Brain microvascular endothelial cell (primary cell): Measurements from ENCODE around the gene PSMA7.

Experiments
- DNase-seq: peaks from one replicate; pipeline ENCODE4 v3.0.0-alpha.2; 2020
- H3K27ac ChIP-seq: fragments of 250-450 bp; sonication (Bioruptor Pico); 2 replicates; pipeline ENCODE4 v1.5.1; 2020; ENCODE audit warnings: mild to moderate bottlenecking, moderate library complexity
- H3K27me3 ChIP-seq: fragments of 250-450 bp; sonication (Bioruptor Pico); replicated peaks from 2 replicates; pipeline ENCODE4 v1.5.1; 2020; ENCODE audit warnings: mild to moderate bottlenecking
- H3K36me3 ChIP-seq: fragments of 250-450 bp; sonication (Bioruptor Pico); replicated peaks from 2 replicates; pipeline ENCODE4 v1.5.1; 2020; ENCODE audit warnings: mild to moderate bottlenecking
- H3K4me3 ChIP-seq: 2 replicates; pipeline ENCODE4 v1.5.1; 2011; ENCODE audit warnings: low read depth, mild to moderate bottlenecking, control low read depth, low read length, moderate library complexity
- in situ Hi-C: cut with HindIII; loops from 2 replicates; pipeline ENCODE4 v1.10.0; 2017; ENCODE audit warnings: low sequenced_read_pairs, low pct_ligation_motif_present
- TF ChIP-seq, protein P1 (sequence below): IDR thresholded peaks from 2 replicates; pipeline ENCODE4 v1.5.1; 2011; ENCODE audit warnings: low read depth, mild to moderate bottlenecking, moderate library complexity, low read length, control low read depth, inconsistent platforms; ENCODE audit errors: missing control alignments

Gene PSMA7

DNA sequence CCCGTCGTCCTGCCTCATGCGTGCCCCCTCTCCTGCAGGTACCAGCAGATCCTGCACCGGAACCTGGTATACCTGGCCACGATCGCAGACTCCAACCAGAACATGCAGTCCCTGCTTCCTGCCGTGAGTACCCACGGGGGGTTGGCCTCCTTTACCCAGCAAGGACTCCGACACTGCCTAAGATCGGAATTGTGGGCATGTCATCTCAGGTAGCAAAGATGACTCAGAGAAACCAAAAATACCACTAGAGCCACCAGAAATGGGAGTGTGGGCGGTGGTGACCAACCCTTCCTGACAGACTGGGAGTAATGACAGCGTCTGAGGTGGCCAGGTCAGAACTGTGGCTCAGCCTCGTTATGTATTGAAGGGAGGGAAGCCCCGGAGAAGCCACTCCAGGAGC is 16.6 kb upstream of the PSMA7 start:
- peaks cover 20% of the 10 kb centered on the region for H3K36me3 ChIP-seq
- H3K27me3 ChIP-seq: no peaks in the 10 kb centered on the region
- in situ Hi-C loops: no loop called here
- no peak for DNase-seq
- TF ChIP-seq, protein P1, sequence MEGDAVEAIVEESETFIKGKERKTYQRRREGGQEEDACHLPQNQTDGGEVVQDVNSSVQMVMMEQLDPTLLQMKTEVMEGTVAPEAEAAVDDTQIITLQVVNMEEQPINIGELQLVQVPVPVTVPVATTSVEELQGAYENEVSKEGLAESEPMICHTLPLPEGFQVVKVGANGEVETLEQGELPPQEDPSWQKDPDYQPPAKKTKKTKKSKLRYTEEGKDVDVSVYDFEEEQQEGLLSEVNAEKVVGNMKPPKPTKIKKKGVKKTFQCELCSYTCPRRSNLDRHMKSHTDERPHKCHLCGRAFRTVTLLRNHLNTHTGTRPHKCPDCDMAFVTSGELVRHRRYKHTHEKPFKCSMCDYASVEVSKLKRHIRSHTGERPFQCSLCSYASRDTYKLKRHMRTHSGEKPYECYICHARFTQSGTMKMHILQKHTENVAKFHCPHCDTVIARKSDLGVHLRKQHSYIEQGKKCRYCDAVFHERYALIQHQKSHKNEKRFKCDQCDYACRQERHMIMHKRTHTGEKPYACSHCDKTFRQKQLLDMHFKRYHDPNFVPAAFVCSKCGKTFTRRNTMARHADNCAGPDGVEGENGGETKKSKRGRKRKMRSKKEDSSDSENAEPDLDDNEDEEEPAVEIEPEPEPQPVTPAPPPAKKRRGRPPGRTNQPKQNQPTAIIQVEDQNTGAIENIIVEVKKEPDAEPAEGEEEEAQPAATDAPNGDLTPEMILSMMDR: no peak
- no peak overlapping the region for H3K27ac ChIP-seq
- H3K4me3 ChIP-seq: no peak overlapping the region

DNA sequence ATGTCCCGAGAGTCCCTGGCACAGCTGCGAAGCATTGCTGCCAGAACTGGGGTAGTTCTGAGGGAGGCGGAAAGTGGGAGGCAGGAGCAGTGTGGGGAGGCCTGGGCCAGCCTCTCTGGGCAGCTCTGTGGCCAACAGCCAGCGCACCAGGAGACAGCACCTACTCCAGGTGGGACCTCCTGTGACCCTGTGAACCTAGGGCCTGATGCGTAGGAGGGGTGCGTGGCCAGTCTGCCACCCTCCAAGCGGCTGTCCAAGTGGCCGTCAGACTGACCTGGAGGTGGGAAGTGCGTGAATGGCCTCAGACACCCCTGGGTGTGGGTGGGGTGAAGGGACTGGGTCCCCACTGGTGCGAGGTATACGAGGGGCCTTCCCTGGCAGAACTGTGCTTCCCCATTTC is 15.9 kb upstream of the PSMA7 start:
- no peak overlapping the region for H3K4me3 ChIP-seq
- in situ Hi-C loops: no loop called here
- no peak for DNase-seq
- no peak overlapping the region for H3K27ac ChIP-seq
- H3K36me3 ChIP-seq: peaks cover 12% of the 10 kb centered on the region
- TF ChIP-seq, protein P1: no peak
- H3K27me3 ChIP-seq: no peaks in the 10 kb centered on the region

DNA sequence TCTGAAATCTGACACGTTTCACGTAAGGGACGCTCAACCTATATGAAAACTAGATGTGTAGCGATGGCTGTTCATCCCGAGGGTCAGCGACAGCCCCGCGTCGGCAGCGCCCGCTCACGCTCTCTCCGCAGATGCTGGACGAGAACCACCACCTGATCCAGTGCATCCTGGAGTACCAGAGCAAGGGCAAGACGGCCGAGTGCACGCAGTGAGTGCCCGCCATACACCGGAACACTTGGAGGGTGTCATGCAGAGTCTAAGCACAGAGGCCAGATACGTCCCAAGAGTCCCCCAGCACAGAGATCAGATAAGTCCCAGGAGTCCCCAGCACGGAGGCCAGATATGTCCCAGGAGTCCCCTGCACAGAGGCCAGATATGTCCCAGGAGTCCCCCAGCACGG is 15.3 kb upstream of the PSMA7 start:
- Histone ChIP-seq H3K27me3 (no peaks in the 10 kb centered on the region), H3K4me3 (no peak overlapping the region), H3K27ac (no peak overlapping the region), H3K36me3 (peaks cover 8% of the 10 kb centered on the region)
- no peak for DNase-seq
- TF ChIP-seq, protein P1: no peak
- in situ Hi-C loops: no loop called here

DNA sequence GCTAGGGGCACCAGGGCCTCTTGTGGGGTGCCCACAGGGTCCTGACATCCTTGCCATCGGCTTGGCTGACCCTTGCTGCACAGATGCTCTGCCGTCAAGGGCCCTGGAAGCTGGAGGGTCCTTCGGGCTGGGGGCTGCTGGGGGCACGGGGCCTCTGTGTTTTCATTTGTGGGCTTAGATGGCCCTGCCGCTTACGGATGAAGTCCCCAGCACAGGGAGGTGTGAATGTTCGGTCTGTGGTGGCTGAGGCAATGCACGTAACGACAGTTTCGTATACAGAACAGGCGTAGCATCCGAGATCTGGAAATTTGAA is 14.8 kb upstream of the PSMA7 start:
- no peak for DNase-seq
- in situ Hi-C loops: no loop called here
- Histone ChIP-seq H3K36me3 (peaks cover 7% of the 10 kb centered on the region), H3K27ac (no peak overlapping the region), H3K4me3 (no peak overlapping the region), H3K27me3 (no peaks in the 10 kb centered on the region)
- TF ChIP-seq, protein P1: no peak

DNA sequence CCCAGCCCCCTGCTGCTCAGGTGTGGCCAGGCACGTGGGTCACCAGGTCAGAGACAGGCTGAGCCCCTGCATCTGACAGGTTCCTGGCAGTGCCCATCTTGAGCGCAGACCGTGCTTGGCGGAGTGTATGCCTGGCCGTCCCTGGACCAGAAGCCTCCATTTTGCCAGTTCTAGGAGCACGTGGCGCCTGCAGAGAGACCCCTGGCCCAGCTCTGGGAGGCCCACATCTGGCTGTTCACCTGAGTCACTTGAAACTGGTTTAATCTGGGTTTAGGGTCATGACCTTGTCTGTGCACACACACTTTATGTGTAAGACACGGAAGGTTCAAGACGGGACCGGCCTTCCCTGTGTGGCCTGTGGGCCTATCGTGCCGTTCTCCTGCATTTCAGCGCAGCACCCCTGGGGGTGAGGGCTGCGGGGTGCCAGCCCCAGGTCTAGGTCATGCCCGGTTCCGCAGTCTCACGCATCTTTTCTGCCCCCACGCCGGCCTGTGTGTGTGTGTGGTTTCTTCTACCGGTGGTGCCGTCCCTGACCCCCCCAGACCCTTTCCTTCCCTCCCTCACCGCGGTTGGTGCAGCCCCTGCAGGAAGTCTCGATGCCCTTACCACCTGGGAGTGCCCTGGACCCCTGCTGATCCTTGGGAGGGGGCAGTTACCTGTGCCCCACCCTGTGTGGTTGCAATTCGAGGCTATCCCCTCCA is 14.3 kb upstream of the PSMA7 start:
- no peak for DNase-seq
- Histone ChIP-seq H3K36me3 (peaks cover 2% of the 10 kb centered on the region), H3K27ac (no peak overlapping the region), H3K4me3 (no peak overlapping the region), H3K27me3 (no peaks in the 10 kb centered on the region)
- in situ Hi-C loops: no loop called here
- TF ChIP-seq, protein P1: no peak
